ENCODE results near the gene ABITRAM. TPM values are rescaled to one million over a fixed set of nuclear protein-coding genes. Genes with fewer than 3 reads are reported as not detected.

The ABITRAM gene
- total RNA-seq, 1 experiment from 2014 or later, result 10.9 TPM

- Histone ChIP-seq H3K4ac (ENCODE audit: low read depth, low read length) (no peak overlapping the region), H3K14ac (ENCODE audit: insufficient read depth, low read length) (no peak overlapping the region), H3T11ph (ENCODE audit: low read length) (no peak overlapping the region), H2AK5ac (ENCODE audit: insufficient read length, low read length) (no peak overlapping the region), H2AFZ (ENCODE audit: low read length) (no peak overlapping the region), H3K9me3 (ENCODE audit: control insufficient read depth, low read depth, low read length) (no peaks in the 10 kb centered on the region), H2BK120ac (ENCODE audit: low read depth, low read length, poor library complexity, severe bottlenecking) (no peak overlapping the region), H4K20me1 (ENCODE audit: control insufficient read depth, insufficient read depth, insufficient read length) (no peaks in the 10 kb centered on the region), H3K9ac (ENCODE audit: extremely low read depth, insufficient read length, low read length) (peak overlapping the region; percentile 23), H2BK12ac (ENCODE audit: insufficient read length, low read depth, low read length) (no peak overlapping the region), H4K8ac (replicated peaks; ENCODE audit: insufficient read length, low read depth, low read length) (no peak overlapping the region), H3K4me2 (ENCODE audit: insufficient read depth, insufficient read length, low read length) (no peak overlapping the region), H2BK15ac (ENCODE audit: low read depth, low read length) (no peak overlapping the region), H3K56ac (ENCODE audit: insufficient read length, low read depth, low read length) (no peak overlapping the region), H2BK20ac (ENCODE audit: low read depth, low read length, poor library complexity, severe bottlenecking) (no peak overlapping the region), H2BK5ac (ENCODE audit: insufficient read length, low read length) (no peak overlapping the region), H4K5ac (ENCODE audit: insufficient read length, low read depth, low read length) (no peak overlapping the region), H3K18ac (ENCODE audit: insufficient read length, low read depth, low read length) (no peak overlapping the region), H3K27me3 (ENCODE audit: insufficient read depth, low read length) (no peaks in the 10 kb centered on the region), H3K79me1 (ENCODE audit: insufficient read depth, low read depth, low read length, poor library complexity, severe bottlenecking) (no peaks in the 10 kb centered on the region), H3K79me2 (ENCODE audit: insufficient read depth, low read length) (no peaks in the 10 kb centered on the region), H3K4me1 (ENCODE audit: insufficient read depth, low read length) (no peaks in the 10 kb centered on the region), H3K23me2 (ENCODE audit: insufficient read length, low read depth, low read length, poor library complexity, severe bottlenecking) (no peaks in the 10 kb centered on the region), H3K23ac (ENCODE audit: insufficient read length, low read depth, low read length) (no peak overlapping the region), H4K91ac (ENCODE audit: insufficient read length, low read depth, low read length) (no peak overlapping the region), H3K27ac (ENCODE audit: insufficient read length, low read depth, low read length) (no peak overlapping the region)
- no peak overlapping the region for H3K4me3 Mint-ChIP-seq
- no CpG with 5 or more reads among the region's 5 CpGs for WGBS (ENCODE audit: extremely low coverage, insufficient read length, low lambda C conversion rate)
- H3K27ac Mint-ChIP-seq, result no peak overlapping the region
- H3K9me3 Mint-ChIP-seq, result no peaks in the 10 kb centered on the region
- peaks cover 23 to 40% (median 32%) of the 10 kb centered on the region in 3 experiments; a peak in 6 of 7 replicates for H3K36me3 Mint-ChIP-seq (ENCODE audit: insufficient read depth in 1 of 3, low read depth in 3 of 3)
- H3K27me3 Mint-ChIP-seq (ENCODE audit: low read depth), result no peaks in the 10 kb centered on the region
- H3K4me1 Mint-ChIP-seq, result no peaks in the 10 kb centered on the region
- TF ChIP-seq, protein P1, sequence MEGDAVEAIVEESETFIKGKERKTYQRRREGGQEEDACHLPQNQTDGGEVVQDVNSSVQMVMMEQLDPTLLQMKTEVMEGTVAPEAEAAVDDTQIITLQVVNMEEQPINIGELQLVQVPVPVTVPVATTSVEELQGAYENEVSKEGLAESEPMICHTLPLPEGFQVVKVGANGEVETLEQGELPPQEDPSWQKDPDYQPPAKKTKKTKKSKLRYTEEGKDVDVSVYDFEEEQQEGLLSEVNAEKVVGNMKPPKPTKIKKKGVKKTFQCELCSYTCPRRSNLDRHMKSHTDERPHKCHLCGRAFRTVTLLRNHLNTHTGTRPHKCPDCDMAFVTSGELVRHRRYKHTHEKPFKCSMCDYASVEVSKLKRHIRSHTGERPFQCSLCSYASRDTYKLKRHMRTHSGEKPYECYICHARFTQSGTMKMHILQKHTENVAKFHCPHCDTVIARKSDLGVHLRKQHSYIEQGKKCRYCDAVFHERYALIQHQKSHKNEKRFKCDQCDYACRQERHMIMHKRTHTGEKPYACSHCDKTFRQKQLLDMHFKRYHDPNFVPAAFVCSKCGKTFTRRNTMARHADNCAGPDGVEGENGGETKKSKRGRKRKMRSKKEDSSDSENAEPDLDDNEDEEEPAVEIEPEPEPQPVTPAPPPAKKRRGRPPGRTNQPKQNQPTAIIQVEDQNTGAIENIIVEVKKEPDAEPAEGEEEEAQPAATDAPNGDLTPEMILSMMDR (conservative IDR thresholded peaks at IDR 0.05), result no peak
- no peak for DNase-seq
Measured at GRCh38 chr9:108973895-108974294, 39.7 kb downstream of the ABITRAM start.
